Activated CD8-positive, alpha-beta memory T cell treated with anti-CD3 and anti-CD28 coated beads for 24 hours (primary cell): ENCODE results near the gene GLIS2.
A peak's percentile ranks its signal among the peaks of the same experiment; 100 is the strongest.
"Not testable (repeated sequence)": the region's sequence is repeated elsewhere in the genome, so short reads cannot be mapped to it uniquely, and the experiment has no call there.

Experiments
- DNase-seq: peaks from one replicate; pipeline ENCODE4 v3.0.0-alpha.2; 2020

The GLIS2 gene

GRCh38 chr16:4321286-4322120 lies 5.6 kb downstream of the GLIS2 start:
- DNase-seq: no peak

- no peak for DNase-seq
Measured at GRCh38 chr16:4322121-4323052, 6.5 kb downstream of the GLIS2 start.

- DNase-seq: no peak
Measured at GRCh38 chr16:4323071-4323844, 7.4 kb downstream of the GLIS2 start.

- DNase-seq: peak; percentile 58
Measured at GRCh38 chr16:4323845-4324488, 8.1 kb downstream of the GLIS2 start.

GRCh38 chr16:4324492-4325252 lies 8.8 kb downstream of the GLIS2 start:
- DNase-seq: no peak

GRCh38 chr16:4325253-4325758 lies 9.4 kb downstream of the GLIS2 start:
- DNase-seq: no peak

GRCh38 chr16:4327386-4328045 lies 11.6 kb downstream of the GLIS2 start:
- DNase-seq: no peak

- DNase-seq: peak; percentile 80
Measured at GRCh38 chr16:4328046-4328781, 12.3 kb downstream of the GLIS2 start.

GRCh38 chr16:4328782-4329775 lies 13.2 kb downstream of the GLIS2 start:
- DNase-seq: no peak

- peak; percentile 89 for DNase-seq
Measured at GRCh38 chr16:4330277-4330874, 14.5 kb downstream of the GLIS2 start.

- no peak for DNase-seq
Measured at GRCh38 chr16:4332083-4332482, 16.2 kb downstream of the GLIS2 start.

- DNase-seq: no peak
Measured at GRCh38 chr16:4332623-4333307, 16.9 kb downstream of the GLIS2 start.

- DNase-seq: no peak
Measured at GRCh38 chr16:4333308-4333638, 17.4 kb downstream of the GLIS2 start.

GRCh38 chr16:4333714-4334113 lies 17.8 kb downstream of the GLIS2 start:
- not testable (repeated sequence) for DNase-seq

GRCh38 chr16:4334724-4335495 lies 19.0 kb downstream of the GLIS2 start:
- DNase-seq: no peak

- no peak for DNase-seq
Measured at GRCh38 chr16:4336701-4337539, 21.1 kb downstream of the GLIS2 start.
